Measurements from ENCODE around the gene CDC45.

GRCh38 chr22:19440411-19441195, 39.1 kb upstream of the CDC45 start:
- TF ChIP-seq CTCF (IDR thresholded peaks at IDR 0.05): no peak
- no peak for TF ChIP-seq POLR2A (IDR thresholded peaks at IDR 0.05)
